Breast epithelium (tissue), 3 donors: ENCODE results near the gene ZNF592.

Experiments used
- CTCF ChIP-seq, 3 donors: fragments of 450-650 bp; IDR thresholded peaks; one replicate each; pipeline ENCODE4 v1.5.1; 2016 to 2017; ENCODE audit warnings: antibody characterized with exemption in 3 of 3, mild to moderate bottlenecking in 3 of 3, moderate library complexity in 3 of 3
- POLR2A ChIP-seq: fragments of 450-650 bp; IDR thresholded peaks from one replicate; pipeline ENCODE4 v1.6.1; 2016; ENCODE audit warnings: antibody characterized with exemption, mild to moderate bottlenecking, moderate library complexity
- POLR2AphosphoS5 ChIP-seq, 3 donors: sonication (generic); formaldehyde crosslinking; IDR thresholded peaks; one replicate each; pipeline ENCODE4 v1.6.1; 2017; ENCODE audit warnings: antibody characterized with exemption in 3 of 3

DNA sequence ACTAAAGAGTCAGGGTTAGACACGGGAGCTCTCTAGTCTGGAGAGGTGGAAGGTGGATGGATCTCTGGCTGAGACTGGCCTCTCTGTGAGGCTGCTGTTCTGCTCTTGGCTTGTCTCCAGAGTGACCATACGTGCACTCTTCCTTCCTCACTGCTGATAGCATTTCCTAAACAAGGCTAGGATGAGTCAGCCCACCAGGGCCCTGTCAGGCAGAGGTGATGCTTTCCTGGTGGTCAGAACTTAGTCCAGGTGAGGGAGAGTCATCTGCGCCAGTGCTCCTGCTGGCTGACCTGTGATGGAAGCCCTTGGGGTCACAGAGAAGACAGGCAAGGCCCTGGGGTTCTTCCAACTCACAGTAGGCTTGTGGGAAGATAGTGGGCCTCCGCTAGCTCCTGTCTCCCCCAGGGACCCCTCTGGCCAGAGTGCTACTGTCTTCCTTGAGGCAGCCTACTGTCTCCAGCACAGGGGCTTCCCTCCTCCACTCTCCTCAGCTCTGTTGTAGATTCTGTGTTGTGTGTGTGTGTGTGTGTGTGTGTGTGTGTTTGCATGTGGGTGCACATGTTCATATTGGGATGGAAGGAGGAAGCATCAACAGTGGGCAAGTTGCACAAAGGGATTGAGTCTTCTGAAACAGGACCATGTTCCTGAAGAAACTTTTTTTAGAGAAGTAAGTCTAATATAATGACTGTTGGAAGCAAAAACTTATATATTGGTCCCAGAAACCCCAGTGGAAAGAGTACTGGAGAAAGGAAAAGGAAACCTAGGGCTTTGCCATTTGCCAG is 85.2 kb downstream of the ZNF592 start:
- TF ChIP-seq POLR2A (no peak), CTCF (IDR thresholded peaks at IDR 0.05) (no peak), POLR2AphosphoS5 (IDR thresholded peaks at IDR 0.05) (no peak)
